Stimulated activated CD4-positive, alpha-beta T cell treated with anti-CD3 and anti-CD28 coated beads, Interleukin-12 subunit alpha, Interleukin-12 subunit beta, amount 100 ng/mL, for 4 hours (primary cell): Measurements from ENCODE around the gene FBXO21.
A peak's percentile ranks its signal among the peaks of the same experiment; 100 is the strongest.
"Not testable (repeated sequence)": the region's sequence is repeated elsewhere in the genome, so short reads cannot be mapped to it uniquely, and the experiment has no call there.

ENCODE experiments used
- DNase-seq: peaks from one replicate; pipeline ENCODE4 v3.0.0-alpha.2; 2020

FBXO21 gene

GRCh38 chr12:117190210-117190781, at the start of gene FBXO21:
FBXO21 (minus strand) TSS chr12:117190470; CDS start chr12:117190456, 14 bp downstream.
- peak; percentile 93 for DNase-seq

DNA sequence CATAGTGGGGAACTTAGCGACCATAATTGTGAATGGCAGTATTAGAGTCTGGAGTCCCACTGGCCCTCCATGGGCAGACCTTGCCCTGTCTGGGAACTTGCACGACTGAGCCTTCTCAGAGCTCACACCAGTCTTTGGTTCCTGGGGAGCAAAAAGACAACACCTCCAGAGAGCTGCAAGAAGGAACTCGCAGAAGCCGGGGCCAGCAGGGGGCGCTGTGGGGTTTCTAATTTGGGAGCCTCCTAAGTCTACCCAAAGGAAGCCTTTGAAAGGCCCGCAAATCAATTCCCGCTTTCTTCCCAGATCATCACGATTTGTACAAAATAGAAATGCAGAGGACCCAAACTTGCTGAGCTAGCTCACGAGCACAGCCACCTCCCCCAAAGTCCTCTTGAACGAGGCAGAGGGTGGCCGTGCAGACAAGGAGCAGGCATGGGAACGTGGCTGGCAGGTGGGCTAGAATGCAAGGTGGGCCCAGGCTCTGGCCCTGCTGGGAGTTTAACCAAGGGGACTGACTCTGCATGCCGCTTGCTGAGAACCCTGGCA, 46.3 kb upstream of the FBXO21 start:
- DNase-seq = peak; percentile 77

GRCh38 chr12:117235261-117235660, 45.0 kb upstream of the FBXO21 start:
- DNase-seq = no peak

DNA sequence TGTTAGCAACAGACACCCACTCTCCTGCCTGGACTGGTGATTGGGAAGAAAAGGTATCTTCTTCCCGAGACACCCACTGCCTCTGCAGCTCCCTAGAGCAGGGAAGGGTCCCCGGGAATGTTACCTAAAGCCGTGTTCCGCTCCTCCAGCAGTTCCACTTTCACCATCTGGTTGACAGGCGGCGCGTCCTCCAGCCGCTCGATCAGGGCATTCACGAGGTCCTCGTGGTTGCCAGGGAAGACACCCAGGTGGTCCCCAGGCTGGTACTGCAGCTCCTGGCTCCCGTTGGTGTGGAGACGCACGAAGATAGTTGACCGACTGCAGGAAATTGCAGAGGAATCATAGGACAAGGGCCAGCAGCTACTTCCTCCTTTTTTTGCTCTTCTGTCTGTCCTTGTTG, 44.2 kb upstream of the FBXO21 start:
- no peak for DNase-seq

DNA sequence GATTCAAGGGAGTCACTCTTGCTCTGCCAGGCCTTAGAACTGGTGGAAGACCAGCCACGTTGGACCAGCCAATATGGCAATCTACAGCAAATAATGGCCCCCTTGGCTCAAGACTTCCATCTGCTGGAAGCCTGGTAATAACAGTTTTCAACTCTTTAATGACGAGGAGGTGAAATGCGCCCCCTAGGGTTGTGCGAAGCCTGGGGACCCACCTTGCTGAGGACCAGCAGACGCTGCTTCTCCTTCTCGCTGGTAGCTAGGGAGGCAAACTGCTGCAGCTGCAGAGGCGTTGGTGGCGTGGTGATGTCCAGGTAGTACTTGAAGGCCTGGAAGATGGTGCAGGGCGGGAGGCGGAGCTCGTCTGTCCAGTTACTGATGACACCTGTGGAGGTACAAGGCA, 41.5 kb upstream of the FBXO21 start:
- DNase-seq = no peak

DNA sequence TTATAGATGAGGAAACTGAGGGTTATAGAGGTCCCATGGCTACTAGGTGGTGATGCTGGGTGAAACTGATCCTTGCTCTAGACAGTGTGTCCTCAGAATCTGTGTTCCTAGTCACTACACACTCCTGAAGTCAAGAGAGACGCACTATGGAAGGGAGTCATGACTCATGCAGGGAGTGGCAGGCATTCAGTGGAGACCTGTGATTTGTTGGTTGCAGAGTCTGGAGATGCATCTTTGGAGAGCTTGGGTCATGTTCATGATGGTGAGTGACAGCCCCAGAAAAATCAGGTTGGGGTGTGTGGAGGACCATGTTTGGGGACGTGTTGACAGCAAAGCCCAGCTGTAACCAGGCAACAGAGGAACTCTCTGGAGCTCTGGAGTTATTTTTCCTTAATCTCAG, 38.0 kb upstream of the FBXO21 start:
- no peak for DNase-seq

DNA sequence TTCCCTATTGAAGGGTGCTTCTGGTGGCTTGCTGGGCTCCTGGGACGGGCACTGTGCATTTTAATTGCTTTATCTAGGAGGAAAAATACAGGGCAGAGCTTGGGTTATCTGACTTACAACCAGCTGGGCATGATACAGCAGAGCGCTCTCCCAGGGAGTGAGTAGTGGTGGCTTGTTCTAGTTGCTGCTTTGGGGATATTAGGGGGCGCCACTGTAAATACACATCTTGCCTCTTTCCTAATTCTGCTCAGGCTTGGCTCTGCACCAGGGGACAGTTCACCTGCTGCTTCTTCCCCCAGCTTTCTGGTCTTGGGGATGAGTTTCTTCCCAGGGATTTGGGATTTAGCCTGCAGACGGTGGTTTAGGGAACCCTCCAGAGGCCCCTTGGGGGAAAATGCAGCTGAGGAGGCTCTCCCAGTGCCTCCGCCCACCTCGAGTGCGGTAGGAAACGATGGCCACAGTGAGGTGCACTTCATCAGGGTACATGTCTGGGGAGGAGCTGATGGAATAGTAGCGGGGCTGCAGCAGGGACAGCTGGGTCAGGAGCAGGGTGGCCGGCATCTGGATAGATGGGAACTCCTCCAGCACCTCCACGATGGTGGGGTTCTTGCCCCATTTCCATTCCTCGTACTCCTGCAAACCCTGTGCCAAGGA, 36.9 kb upstream of the FBXO21 start:
- DNase-seq = no peak

DNA sequence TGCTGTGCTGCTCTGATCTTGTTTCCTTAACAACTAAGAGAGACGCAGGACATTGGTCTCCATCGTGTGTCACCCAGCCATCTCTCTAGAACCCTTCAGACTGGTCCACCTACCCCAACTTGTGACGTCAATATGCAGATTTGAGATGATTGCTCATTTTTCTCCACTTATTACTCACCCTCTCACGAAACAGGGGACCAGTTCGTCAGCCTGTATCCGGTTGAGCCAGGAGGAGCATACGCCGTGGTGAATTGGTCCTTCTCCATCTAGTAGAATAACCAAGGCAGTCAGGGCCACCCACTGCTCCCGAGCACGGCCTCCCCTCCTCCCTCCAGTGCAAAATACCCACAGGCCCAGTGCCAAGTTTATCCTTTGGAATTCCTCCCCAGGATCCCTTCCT, 36.2 kb upstream of the FBXO21 start:
- DNase-seq = no peak

DNA sequence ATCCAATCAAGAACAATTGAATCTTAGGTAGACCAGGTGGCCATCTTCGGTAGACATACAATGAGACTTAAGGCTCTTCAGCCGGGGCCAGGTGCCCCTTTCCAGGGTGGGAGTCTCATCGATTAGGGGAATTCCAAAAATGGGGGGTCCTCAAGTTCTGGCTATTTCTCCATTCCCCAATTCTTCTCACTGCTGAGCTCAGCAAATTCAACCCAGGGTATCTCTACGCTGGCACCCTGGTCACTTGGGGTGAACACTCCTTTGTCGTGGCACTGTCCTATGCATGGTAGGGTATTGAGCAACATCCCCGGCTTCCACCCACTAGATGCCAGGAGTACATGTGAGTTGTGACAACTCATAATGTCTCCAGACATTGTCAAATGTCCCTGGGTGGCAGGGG, 34.9 kb upstream of the FBXO21 start:
- no peak for DNase-seq

- not testable (repeated sequence) for DNase-seq
These were observed 30.7 kb upstream of the FBXO21 start for GRCh38 chr12:117220947-117221346.

- no peak for DNase-seq
These were observed 27.9 kb upstream of the FBXO21 start for GRCh38 chr12:117218149-117218548.

DNA sequence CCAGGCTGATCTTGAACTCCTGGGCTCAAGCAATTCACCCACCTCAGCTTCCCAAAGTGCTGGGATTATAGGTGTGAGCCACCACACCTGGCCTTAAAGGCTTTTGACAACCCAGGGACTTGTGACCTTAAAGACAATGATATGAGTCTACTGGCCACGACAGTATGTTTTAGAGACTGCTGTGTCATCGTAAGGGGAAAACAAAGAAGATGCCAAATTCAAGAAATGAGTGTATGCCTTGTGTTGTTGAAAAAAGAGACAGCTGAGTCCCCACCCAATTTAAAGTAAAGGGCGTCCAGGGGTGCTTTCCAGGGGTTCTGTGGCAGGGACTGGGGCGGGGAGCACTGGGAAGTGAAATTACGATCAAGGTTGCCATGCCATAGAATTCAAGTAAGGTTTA, 26.4 kb upstream of the FBXO21 start:
- no peak for DNase-seq

GRCh38 chr12:117214797-117215196, 24.5 kb upstream of the FBXO21 start:
- no peak for DNase-seq

DNA sequence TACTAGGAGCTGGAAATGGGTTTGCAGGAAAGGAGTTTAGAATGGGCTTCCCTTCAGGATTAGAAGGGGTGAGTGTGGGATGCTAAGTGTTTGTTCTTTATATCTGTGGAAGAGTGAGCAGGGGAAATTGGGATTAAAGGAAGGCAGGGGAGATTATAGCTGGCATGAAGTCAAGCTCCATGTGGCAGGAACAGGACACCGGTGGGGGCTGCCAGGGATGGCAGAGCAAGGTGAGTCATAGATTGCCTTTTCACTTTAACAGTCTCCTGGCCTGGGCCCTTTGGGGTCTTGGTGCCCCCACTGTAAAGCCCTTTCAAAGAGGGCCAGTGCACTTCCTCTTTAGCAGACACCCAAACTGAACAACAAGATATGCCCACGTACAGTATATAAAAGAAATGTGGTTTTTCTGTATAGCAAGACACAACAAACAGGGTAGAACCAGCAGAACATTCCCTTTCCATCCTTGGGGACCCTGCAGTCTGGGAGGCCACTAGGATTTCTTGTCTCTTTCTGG, 23.1 kb upstream of the FBXO21 start:
- no peak for DNase-seq

DNA sequence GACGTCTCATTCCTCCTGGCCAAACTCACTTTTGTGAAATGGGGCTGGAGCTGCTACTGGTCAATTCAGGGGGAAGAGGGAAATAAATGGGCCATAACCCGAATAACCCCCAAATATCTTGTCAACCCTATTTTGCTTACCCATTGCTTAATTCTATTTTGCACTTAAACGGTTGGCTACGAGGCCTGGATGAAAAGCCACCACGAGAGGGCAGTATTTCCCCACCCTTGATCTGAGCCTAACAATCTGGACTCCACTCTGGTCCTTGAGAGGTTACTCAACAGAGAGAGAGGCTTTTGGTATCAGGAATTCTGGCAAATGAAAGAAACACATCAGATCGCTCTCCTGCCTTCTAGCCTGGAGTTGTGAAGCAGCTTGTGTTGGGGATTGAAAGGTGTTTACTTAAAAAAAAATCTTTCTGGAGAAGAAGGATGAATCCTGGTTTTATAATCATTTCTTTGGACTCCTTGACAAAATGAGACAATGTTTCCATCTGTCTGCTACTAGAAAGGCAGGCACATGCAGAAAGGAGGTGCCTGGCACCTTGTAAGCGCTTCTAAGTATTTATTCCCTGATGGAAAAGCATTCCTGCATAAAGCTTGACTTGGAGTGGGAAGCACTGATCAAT, 22.4 kb upstream of the FBXO21 start:
- DNase-seq = peak; percentile 59

DNA sequence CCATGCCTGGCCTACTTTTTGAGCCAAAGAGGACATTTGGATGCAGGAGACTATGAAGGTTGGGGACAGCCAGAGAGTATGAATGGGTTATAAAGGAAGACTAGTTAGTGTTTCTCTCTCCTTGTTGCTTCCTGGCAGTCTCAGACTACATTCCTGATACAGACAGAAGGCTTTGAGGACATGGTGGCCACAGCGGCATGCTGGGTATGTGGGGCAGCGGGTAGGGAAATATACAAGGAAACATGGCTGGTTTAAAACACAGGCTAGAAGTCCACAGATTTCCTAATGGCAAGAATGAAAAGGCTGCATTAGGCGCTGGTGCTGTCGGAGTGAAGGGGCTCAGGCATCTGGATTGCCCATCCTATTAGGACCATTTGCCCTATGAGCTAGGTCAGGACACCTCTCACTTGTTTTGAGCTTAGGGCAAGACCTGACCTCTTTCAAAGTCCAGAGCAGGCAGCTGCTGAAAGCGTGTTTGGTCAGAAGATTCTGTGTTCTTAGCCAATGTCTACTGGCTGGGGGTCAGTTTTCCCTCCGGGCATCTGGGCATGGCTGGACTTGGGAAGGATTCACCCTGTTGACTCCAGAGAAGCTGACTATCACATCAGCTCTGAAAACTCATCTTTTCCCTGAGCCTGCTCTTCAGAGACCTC, 20.1 kb upstream of the FBXO21 start:
- no peak for DNase-seq

- DNase-seq = no peak
These were observed 19.4 kb upstream of the FBXO21 start for GRCh38 chr12:117209626-117210025.

GRCh38 chr12:117208811-117209455, 18.7 kb upstream of the FBXO21 start:
- DNase-seq = no peak

GRCh38 chr12:117208206-117208605, 17.9 kb upstream of the FBXO21 start:
- DNase-seq = no peak

DNA sequence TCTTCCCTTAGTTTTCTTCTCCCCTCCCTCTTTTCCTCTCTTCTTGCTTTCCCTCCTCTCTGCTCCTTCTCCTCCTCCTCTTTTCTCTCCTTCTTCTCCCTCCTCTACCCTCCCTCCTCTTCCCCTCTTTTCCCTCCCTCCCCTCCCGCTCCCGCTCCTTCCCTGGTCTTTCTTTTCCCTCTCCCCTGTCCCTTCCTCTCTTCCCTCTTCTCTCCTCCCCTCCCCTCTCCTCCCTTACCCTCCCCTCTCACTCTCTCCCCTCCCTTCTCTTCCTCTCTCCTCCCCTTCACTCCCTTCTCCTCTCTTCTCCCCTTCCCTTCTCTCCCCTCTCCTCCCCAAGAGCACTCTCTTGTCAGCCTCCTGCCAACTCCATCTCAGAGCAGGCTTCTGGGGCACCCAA, 17.4 kb upstream of the FBXO21 start:
- DNase-seq = no peak

- no peak for DNase-seq
These were observed 12.3 kb upstream of the FBXO21 start for GRCh38 chr12:117202556-117202955.

DNA sequence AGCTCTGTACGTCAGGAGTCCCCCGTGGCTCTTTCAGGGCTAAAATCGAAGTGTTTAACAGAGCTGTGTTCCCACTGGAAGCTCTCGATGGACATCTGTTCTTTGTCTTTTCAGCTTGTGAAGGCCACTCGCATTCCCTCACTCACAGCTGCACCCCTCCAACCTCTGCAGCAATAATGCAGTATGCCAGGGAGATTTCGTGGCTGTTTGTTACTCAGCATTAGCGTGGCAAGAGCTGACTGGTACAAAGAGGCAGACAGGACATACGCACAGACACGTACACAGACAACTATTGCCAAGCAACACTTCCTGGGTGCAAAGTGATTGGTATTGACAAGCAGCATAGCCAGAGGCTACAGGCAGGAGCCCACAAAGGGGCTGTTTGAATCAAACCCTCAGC, 11.8 kb upstream of the FBXO21 start:
- DNase-seq = no peak
